ENCODE results near the gene CAMK1D. TPM values are rescaled to one million over a fixed set of nuclear protein-coding genes. Genes with fewer than 3 reads are reported as not detected.
"Not testable (repeated sequence)": the region's sequence is repeated elsewhere in the genome, so short reads cannot be mapped to it uniquely, and the experiment has no call there.

CAMK1D gene
- total RNA-seq, 2 experiments from 2014 or later, result 19.0 to 25.6 TPM

DNA sequence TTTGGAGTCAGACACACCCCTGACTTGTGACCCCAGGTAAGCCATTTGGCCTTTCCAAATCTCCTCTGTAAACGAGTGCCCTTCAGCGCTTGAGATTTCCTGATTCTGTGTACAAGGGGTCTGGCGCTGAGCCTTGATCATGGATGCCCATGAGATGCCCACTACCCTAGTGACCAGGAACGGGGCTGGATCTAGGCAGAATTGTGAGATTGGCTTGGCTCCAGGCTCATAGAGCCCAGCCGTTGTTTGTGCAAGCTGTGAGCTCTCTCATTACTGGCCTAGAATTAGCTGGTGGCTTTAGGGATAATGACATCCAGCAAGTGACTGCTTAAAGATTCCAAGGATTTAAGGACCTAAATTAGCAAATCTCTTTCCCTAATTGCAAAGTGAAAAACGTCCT is 84.9 kb downstream of the CAMK1D start:
- DNase-seq (ENCODE audit: low spot score), result no peak
- Histone ChIP-seq H3K9me3 (ENCODE audit: low read length) (peaks cover 2% of the 10 kb centered on the region; the same call in 1 of the 2 replicates), H4K20me1 (ENCODE audit: insufficient read depth, low read length) (0 out of 2 replicates have a peak, but pooled peaks cover 5% of the 10 kb centered on the region), H3K4me2 (ENCODE audit: low read length) (no peak overlapping the region), H3K9me2 (ENCODE audit: insufficient read depth, low read length) (no peaks in the 10 kb centered on the region), H2AFZ (ENCODE audit: low read length) (no peak overlapping the region), H3K36me3 (ENCODE audit: insufficient read depth, low read length) (peaks cover 5% of the 10 kb centered on the region; the same call in 1 of the 2 replicates), H3K4me1 (ENCODE audit: insufficient read depth, low read length, poor library complexity, severe bottlenecking) (peaks cover 8% of the 10 kb centered on the region), H3K79me2 (ENCODE audit: insufficient read depth, low read depth, low read length) (no peaks in the 10 kb centered on the region), H3K4me3 (ENCODE audit: low read depth, low read length, poor library complexity, severe bottlenecking) (no peak overlapping the region), H3K27ac (ENCODE audit: low read depth, low read length, poor library complexity, severe bottlenecking) (no peak overlapping the region)
- CTCF ChIA-PET (ENCODE audit: unreplicated experiment), result no interaction called here
- POLR2A ChIA-PET, result no interaction called here
- intact Hi-C loops (cut with micrococcal nuclease; ENCODE audit: unreplicated experiment), result no loop called here
- no TSS peak for BruUV-seq (replicated peaks)
- TF ChIP-seq EZH2phosphoT487 (IDR thresholded peaks at IDR 0.05; ENCODE audit: borderline replicate concordance, low read depth, low read length), result no peak
- TF ChIP-seq, protein P1, sequence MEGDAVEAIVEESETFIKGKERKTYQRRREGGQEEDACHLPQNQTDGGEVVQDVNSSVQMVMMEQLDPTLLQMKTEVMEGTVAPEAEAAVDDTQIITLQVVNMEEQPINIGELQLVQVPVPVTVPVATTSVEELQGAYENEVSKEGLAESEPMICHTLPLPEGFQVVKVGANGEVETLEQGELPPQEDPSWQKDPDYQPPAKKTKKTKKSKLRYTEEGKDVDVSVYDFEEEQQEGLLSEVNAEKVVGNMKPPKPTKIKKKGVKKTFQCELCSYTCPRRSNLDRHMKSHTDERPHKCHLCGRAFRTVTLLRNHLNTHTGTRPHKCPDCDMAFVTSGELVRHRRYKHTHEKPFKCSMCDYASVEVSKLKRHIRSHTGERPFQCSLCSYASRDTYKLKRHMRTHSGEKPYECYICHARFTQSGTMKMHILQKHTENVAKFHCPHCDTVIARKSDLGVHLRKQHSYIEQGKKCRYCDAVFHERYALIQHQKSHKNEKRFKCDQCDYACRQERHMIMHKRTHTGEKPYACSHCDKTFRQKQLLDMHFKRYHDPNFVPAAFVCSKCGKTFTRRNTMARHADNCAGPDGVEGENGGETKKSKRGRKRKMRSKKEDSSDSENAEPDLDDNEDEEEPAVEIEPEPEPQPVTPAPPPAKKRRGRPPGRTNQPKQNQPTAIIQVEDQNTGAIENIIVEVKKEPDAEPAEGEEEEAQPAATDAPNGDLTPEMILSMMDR (conservative IDR thresholded peaks at IDR 0.05; ENCODE audit: low read length), result no peak

DNA sequence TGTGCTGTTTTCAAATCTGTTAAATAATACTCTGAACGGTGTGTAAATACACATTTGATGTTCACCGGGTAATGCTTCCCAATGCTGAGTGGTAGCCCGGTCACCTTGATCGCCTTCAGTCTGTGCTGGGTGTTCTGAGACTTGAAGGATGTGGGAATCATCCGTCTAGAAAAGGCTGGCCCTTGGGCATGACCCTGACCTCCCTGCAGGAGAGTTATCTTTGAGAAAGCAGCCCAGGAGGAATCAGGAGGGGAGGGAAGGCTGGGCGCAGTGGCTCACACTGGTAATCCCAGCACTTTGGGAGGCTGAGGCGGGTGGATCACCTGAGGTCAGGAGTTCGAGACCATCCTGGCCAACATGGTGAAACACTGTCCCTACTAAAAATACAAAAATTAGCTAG is 85.3 kb downstream of the CAMK1D start:
- H3K9me2 ChIP-seq (ENCODE audit: insufficient read depth, low read length); DNase-seq (ENCODE audit: low spot score); H3K4me2 ChIP-seq (ENCODE audit: low read length); POLR2A ChIA-PET; H4K20me1 ChIP-seq (ENCODE audit: insufficient read depth, low read length); BruUV-seq (replicated peaks); CTCF ChIA-PET (ENCODE audit: unreplicated experiment); H3K4me3 ChIP-seq (ENCODE audit: low read depth, low read length, poor library complexity, severe bottlenecking); H3K27ac ChIP-seq (ENCODE audit: low read depth, low read length, poor library complexity, severe bottlenecking); H3K4me1 ChIP-seq (ENCODE audit: insufficient read depth, low read length, poor library complexity, severe bottlenecking); H3K36me3 ChIP-seq (ENCODE audit: insufficient read depth, low read length); intact Hi-C loops (cut with micrococcal nuclease; ENCODE audit: unreplicated experiment); H2AFZ ChIP-seq (ENCODE audit: low read length); H3K9me3 ChIP-seq (ENCODE audit: low read length); H3K79me2 ChIP-seq (ENCODE audit: insufficient read depth, low read depth, low read length): not testable (repeated sequence)

DNA sequence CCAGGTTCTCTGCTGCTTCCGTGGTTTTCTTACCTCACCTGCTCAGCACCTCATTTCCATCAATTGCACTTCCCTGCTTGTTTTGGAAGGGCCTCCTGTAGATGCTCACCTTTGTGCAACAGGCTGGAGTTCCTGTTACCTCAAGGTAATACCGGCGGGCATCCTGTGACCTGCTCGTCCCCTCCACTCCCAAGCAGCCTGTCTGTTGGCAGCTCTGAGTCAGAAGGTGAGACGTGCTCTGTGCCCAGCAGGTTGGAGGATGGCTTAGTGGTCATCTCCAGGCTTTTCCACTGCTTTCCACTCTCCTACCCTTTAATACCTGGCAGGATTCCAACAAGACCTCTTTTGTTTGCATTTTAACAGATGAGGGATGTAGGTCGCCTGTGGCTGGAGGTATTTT is 86.0 kb downstream of the CAMK1D start:
- no TSS peak for BruUV-seq (replicated peaks)
- Histone ChIP-seq H3K9me3 (ENCODE audit: low read length) (peaks cover 4% of the 10 kb centered on the region; the same call in 1 of the 2 replicates), H3K9me2 (ENCODE audit: insufficient read depth, low read length) (no peaks in the 10 kb centered on the region), H3K27ac (ENCODE audit: low read depth, low read length, poor library complexity, severe bottlenecking) (no peak overlapping the region), H2AFZ (ENCODE audit: low read length) (no peak overlapping the region), H4K20me1 (ENCODE audit: insufficient read depth, low read length) (0 out of 2 replicates have a peak, but pooled peaks cover 5% of the 10 kb centered on the region), H3K36me3 (ENCODE audit: insufficient read depth, low read length) (peaks cover 6% of the 10 kb centered on the region; the same call in 1 of the 2 replicates), H3K4me2 (ENCODE audit: low read length) (no peak overlapping the region), H3K79me2 (ENCODE audit: insufficient read depth, low read depth, low read length) (no peaks in the 10 kb centered on the region), H3K4me1 (ENCODE audit: insufficient read depth, low read length, poor library complexity, severe bottlenecking) (peaks cover 8% of the 10 kb centered on the region), H3K4me3 (ENCODE audit: low read depth, low read length, poor library complexity, severe bottlenecking) (no peak overlapping the region)
- TF ChIP-seq, protein P1 (conservative IDR thresholded peaks at IDR 0.05; ENCODE audit: low read length), result no peak
- TF ChIP-seq EZH2phosphoT487 (IDR thresholded peaks at IDR 0.05; ENCODE audit: borderline replicate concordance, low read depth, low read length), result no peak
- ChIA-PET POLR2A (interaction anchor here (0.5 kb wide), 1 partner anchor 802 kb away, joined by 4 read pairs; no protein-coding TSS in a partner anchor), CTCF (ENCODE audit: unreplicated experiment) (no interaction called here)
- DNase-seq (ENCODE audit: low spot score), result peak; percentile 7
- intact Hi-C loops (cut with micrococcal nuclease; ENCODE audit: unreplicated experiment), result no loop called here

All from OCI-LY7 (cell line).